HG02840 (cell line): ENCODE data around the gene RPL32.

Source experiments
- ATAC-seq: cut with Tn5 transposase; IDR thresholded peaks from one replicate; pipeline ENCODE4 v1.9.1; 2021; ENCODE audit warnings: mild to moderate bottlenecking, moderate library complexity, moderate number of reproducible peaks; ENCODE audit not compliant: unreplicated experiment, low FRiP score

The RPL32 gene

GRCh38 chr3:12833222-12834161, 7.9 kb downstream of the RPL32 start:
- ATAC-seq, result no peak

GRCh38 chr3:12832350-12833221, 8.8 kb downstream of the RPL32 start:
- no peak for ATAC-seq

GRCh38 chr3:12831301-12831866, 10.0 kb downstream of the RPL32 start:
- ATAC-seq, result no peak

GRCh38 chr3:12830785-12831156, 10.6 kb downstream of the RPL32 start:
- ATAC-seq, result no peak

GRCh38 chr3:12829886-12830784, 11.2 kb downstream of the RPL32 start:
- ATAC-seq, result no peak

- no peak for ATAC-seq
These were observed 12.0 kb downstream of the RPL32 start for GRCh38 chr3:12829404-12829803.

GRCh38 chr3:12828751-12829150, 12.6 kb downstream of the RPL32 start:
- ATAC-seq, result no peak

- ATAC-seq, result no peak
These were observed 16.2 kb downstream of the RPL32 start for GRCh38 chr3:12825156-12825555.

GRCh38 chr3:12824299-12824698, 17.1 kb downstream of the RPL32 start:
- no peak for ATAC-seq

GRCh38 chr3:12822725-12823373, 18.5 kb downstream of the RPL32 start:
- ATAC-seq, result no peak

- ATAC-seq, result no peak
These were observed 22.6 kb downstream of the RPL32 start for GRCh38 chr3:12818773-12819172.

- ATAC-seq, result no peak
These were observed 23.1 kb downstream of the RPL32 start for GRCh38 chr3:12818273-12818672.

GRCh38 chr3:12817343-12817710, 24.0 kb downstream of the RPL32 start:
- no peak for ATAC-seq

- no peak for ATAC-seq
These were observed 24.6 kb downstream of the RPL32 start for GRCh38 chr3:12816521-12817342.

GRCh38 chr3:12815719-12816118, 25.6 kb downstream of the RPL32 start:
- ATAC-seq, result no peak

- ATAC-seq, result no peak
These were observed 26.3 kb downstream of the RPL32 start for GRCh38 chr3:12815078-12815477.

- ATAC-seq, result no peak
These were observed 27.4 kb downstream of the RPL32 start for GRCh38 chr3:12813967-12814366.

- no peak for ATAC-seq
These were observed 28.6 kb downstream of the RPL32 start for GRCh38 chr3:12812812-12813211.

- no peak for ATAC-seq
These were observed 30.4 kb downstream of the RPL32 start for GRCh38 chr3:12810961-12811360.
